GM23338 (cell line): Measurements from ENCODE around the gene DOCK2. TPM values are rescaled to one million over a fixed set of nuclear protein-coding genes. Genes with fewer than 3 reads are reported as not detected.

Source experiments
- ATAC-seq: fragments of 200-7000 bp; cut with Tn5 transposase; 3 replicates; pipeline ENCODE4 v1.9.1; 2020
- DNase-seq: peaks from one replicate; pipeline ENCODE4 v3.0.0-alpha.2; 2015; ENCODE audit warnings: low spot score
- H2AFZ ChIP-seq: fragments of 200-600 bp; sonication (generic); 2 replicates; pipeline ENCODE4 v1.8.0; 2016; ENCODE audit warnings: antibody characterized with exemption, mild to moderate bottlenecking, moderate library complexity
- H3F3A ChIP-seq: fragments of 200-600 bp; sonication (generic); replicated peaks from 2 replicates; pipeline ENCODE4 v1.8.0; 2017; ENCODE audit warnings: antibody characterized with exemption, mixed run types, low read depth
- H3K27ac ChIP-seq: fragments of 200-600 bp; sonication (generic); 2 replicates; pipeline ENCODE4 v1.6.1; 2016; ENCODE audit warnings: low read depth
- H3K27me3 ChIP-seq: fragments of 200-600 bp; sonication (generic); 2 replicates; pipeline ENCODE4 v1.8.0; 2016; ENCODE audit warnings: mild to moderate bottlenecking, mixed run types, moderate library complexity; ENCODE audit not compliant: insufficient read depth
- H3K36me3 ChIP-seq: fragments of 200-600 bp; sonication (generic); 2 replicates; pipeline ENCODE4 v1.8.0; 2016; ENCODE audit warnings: mild to moderate bottlenecking; ENCODE audit not compliant: insufficient read depth
- H3K4me1 ChIP-seq: fragments of 200-600 bp; sonication (generic); 2 replicates; pipeline ENCODE4 v1.8.0; 2016; ENCODE audit warnings: mild to moderate bottlenecking, moderate library complexity; ENCODE audit not compliant: insufficient read depth
- H3K4me2 ChIP-seq: fragments of 200-600 bp; sonication (generic); 2 replicates; pipeline ENCODE4 v1.7.1; 2017; ENCODE audit warnings: mixed run types
- H3K4me3 ChIP-seq: fragments of 200-600 bp; sonication (generic); 2 replicates; pipeline ENCODE4 v1.6.1; 2016; ENCODE audit warnings: mixed run types
- H3K79me2 ChIP-seq: fragments of 200-600 bp; sonication (generic); replicated peaks from 2 replicates; pipeline ENCODE4 v1.8.0; 2017; ENCODE audit warnings: mild to moderate bottlenecking; ENCODE audit not compliant: insufficient read depth
- H3K9me2 ChIP-seq: fragments of 200-600 bp; sonication (generic); 2 replicates; pipeline ENCODE4 v1.8.0; 2017; ENCODE audit not compliant: insufficient read depth
- H4K20me1 ChIP-seq: fragments of 200-600 bp; sonication (generic); replicated peaks from 2 replicates; pipeline ENCODE4 v1.8.0; 2017; ENCODE audit warnings: mild to moderate bottlenecking; ENCODE audit not compliant: insufficient read depth
- H3K27ac Mint-ChIP-seq: 2 replicates; pipeline ENCODE4 v1.8.0; 2020; ENCODE audit warnings: inconsistent platforms, mild to moderate bottlenecking, moderate library complexity, mixed read lengths
- H3K27me3 Mint-ChIP-seq: 3 replicates; pipeline ENCODE4 v1.8.0; 2022; ENCODE audit warnings: low read depth, mild to moderate bottlenecking, moderate library complexity, mixed read lengths, inconsistent platforms; ENCODE audit not compliant: insufficient read depth, poor library complexity
- H3K36me3 Mint-ChIP-seq: 3 replicates; pipeline ENCODE4 v1.8.0; 2021; ENCODE audit warnings: low read depth, mild to moderate bottlenecking, inconsistent platforms, moderate library complexity, mixed read lengths
- H3K4me1 Mint-ChIP-seq: 3 replicates; pipeline ENCODE4 v1.8.0; 2020; ENCODE audit warnings: mild to moderate bottlenecking, inconsistent platforms, mixed read lengths
- H3K4me3 Mint-ChIP-seq: 3 replicates; pipeline ENCODE4 v1.8.0; 2021; ENCODE audit warnings: moderate library complexity, mild to moderate bottlenecking, inconsistent platforms, mixed read lengths
- H3K9me3 Mint-ChIP-seq: 3 replicates; pipeline ENCODE4 v1.8.0; 2020; ENCODE audit warnings: moderate library complexity, mild to moderate bottlenecking, inconsistent platforms, mixed read lengths
- CREB1 ChIP-seq: fragments of 250-450 bp; sonication (Bioruptor Pico); IDR thresholded peaks from 2 replicates; pipeline ENCODE4 v1.5.0; 2020; ENCODE audit warnings: low read depth, mild to moderate bottlenecking, moderate library complexity
- CTCF ChIP-seq, 2 experiments: fragments of 200-600 bp in 1 of 2; sonication (generic) in 1 of 2; conservative IDR thresholded peaks; 2 replicates each; pipeline versions ENCODE4 v1.5.1 to v1.6.1; 2016 to 2017; ENCODE audit warnings: antibody characterized with exemption in 2 of 2, low read depth in 2 of 2, mild to moderate bottlenecking in 2 of 2, moderate library complexity in 1 of 2
- EZH2phosphoT487 ChIP-seq: fragments of 200-600 bp; sonication (generic); IDR thresholded peaks from one replicate; pipeline ENCODE4 v1.8.1; 2018; ENCODE audit warnings: antibody characterized with exemption; ENCODE audit not compliant: unreplicated experiment
- JUNB ChIP-seq: IDR thresholded peaks from one replicate; pipeline ENCODE4 v1.6.1; 2016; ENCODE audit warnings: antibody characterized with exemption; ENCODE audit not compliant: unreplicated experiment
- NANOG ChIP-seq: IDR thresholded peaks from 2 replicates; pipeline ENCODE4 v1.6.1; 2016; ENCODE audit warnings: antibody characterized with exemption, borderline replicate concordance
- POLR2AphosphoS5 ChIP-seq: IDR thresholded peaks from 2 replicates; pipeline ENCODE4 v1.6.1; 2016; ENCODE audit warnings: antibody characterized with exemption, low read depth
- REST ChIP-seq: IDR thresholded peaks from one replicate; pipeline ENCODE4 v1.6.1; 2018; ENCODE audit warnings: antibody characterized with exemption; ENCODE audit not compliant: unreplicated experiment
- STAT1 ChIP-seq: IDR thresholded peaks from one replicate; pipeline ENCODE4 v1.6.1; 2016; ENCODE audit warnings: antibody characterized with exemption; ENCODE audit not compliant: unreplicated experiment
- ZNF114 ChIP-seq: fragments of 250-450 bp; sonication (Bioruptor Pico); IDR thresholded peaks from 2 replicates; pipeline ENCODE4 v1.5.0; 2020; ENCODE audit warnings: mild to moderate bottlenecking, moderate library complexity
- ZNF331 ChIP-seq: fragments of 250-450 bp; sonication (Bioruptor Pico); IDR thresholded peaks from 2 replicates; pipeline ENCODE4 v1.5.0; 2020; ENCODE audit warnings: low read depth, mild to moderate bottlenecking, moderate library complexity
- polyA plus RNA-seq: library from polyadenylated mRNA; unstranded; fragments of >200 nt; fragmentation: Nextera tagmentation; extraction: Ambion mirVana; gene quantifications from 2 replicates; pipeline ENCODE4 v1.2.1, GENCODE V29; 2016
- total RNA-seq: library from RNA; depleted of rRNA; stranded (reverse); fragments of >200 nt; shearing (Covaris generic); gene quantifications from 2 replicates; pipeline ENCODE4 v1.2.3, GENCODE V29; 2014
- TF ChIP-seq, protein P1 (sequence below): fragments of 250-450 bp; sonication (Bioruptor Pico); IDR thresholded peaks from 2 replicates; pipeline ENCODE4 v1.5.0; 2020; ENCODE audit warnings: mild to moderate bottlenecking, moderate library complexity

Gene DOCK2
- total and polyA plus RNA-seq, 2 experiments from 2014 or later, result 3.7 to 9.4 TPM

DNA sequence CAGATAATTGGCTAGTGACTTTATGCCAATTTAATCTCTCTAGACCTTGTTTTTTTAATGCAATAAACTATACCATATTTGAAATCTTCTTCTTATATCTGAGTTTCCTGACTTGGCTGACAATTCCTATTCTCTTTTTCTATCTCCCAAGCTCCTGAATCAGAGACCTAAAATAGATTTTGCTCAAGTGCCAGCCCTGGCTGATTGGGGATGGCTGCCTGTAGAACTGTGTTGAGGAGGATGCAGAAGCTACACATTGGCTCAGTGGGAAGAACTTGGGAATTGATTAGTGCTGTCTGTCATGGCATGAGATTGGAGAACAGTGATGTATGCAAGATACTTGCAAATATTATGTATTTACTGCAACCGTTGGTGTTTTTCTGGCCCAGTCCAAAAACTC, 210.4 kb downstream of the DOCK2 start:
- Mint-ChIP-seq H3K36me3 (peaks cover 16% of the 10 kb centered on the region), H3K27ac (no peak overlapping the region), H3K9me3 (peaks cover 23% of the 10 kb centered on the region), H3K4me3 (no peak overlapping the region), H3K27me3 (no peaks in the 10 kb centered on the region), H3K4me1 (no peaks in the 10 kb centered on the region)
- H3K27me3 ChIP-seq, result no peaks in the 10 kb centered on the region
- H3K4me1 ChIP-seq, result no peaks in the 10 kb centered on the region
- no peaks in the 10 kb centered on the region for H3K36me3 ChIP-seq
- no peaks in the 10 kb centered on the region for H3F3A ChIP-seq
- H3K4me3 ChIP-seq, result no peak overlapping the region
- H3K4me2 ChIP-seq, result no peak overlapping the region
- no peaks in the 10 kb centered on the region for H4K20me1 ChIP-seq
- H3K79me2 ChIP-seq, result no peaks in the 10 kb centered on the region
- H3K27ac ChIP-seq, result no peak overlapping the region
- DNase-seq (no peak), ATAC-seq (no peak)
- TF ChIP-seq JUNB (no peak), STAT1 (no peak), CREB1 (CRISPR knock-in tag) (no peak), ZNF331 (no peak), ZNF114 (CRISPR knock-in tag) (no peak), NANOG (no peak), POLR2AphosphoS5 (no peak), EZH2phosphoT487 (no peak), CTCF (conservative IDR thresholded peaks at IDR 0.05; ENCODE audit: low read depth in 2 of 2) (no peak), REST (no peak)
- TF ChIP-seq, protein P1, sequence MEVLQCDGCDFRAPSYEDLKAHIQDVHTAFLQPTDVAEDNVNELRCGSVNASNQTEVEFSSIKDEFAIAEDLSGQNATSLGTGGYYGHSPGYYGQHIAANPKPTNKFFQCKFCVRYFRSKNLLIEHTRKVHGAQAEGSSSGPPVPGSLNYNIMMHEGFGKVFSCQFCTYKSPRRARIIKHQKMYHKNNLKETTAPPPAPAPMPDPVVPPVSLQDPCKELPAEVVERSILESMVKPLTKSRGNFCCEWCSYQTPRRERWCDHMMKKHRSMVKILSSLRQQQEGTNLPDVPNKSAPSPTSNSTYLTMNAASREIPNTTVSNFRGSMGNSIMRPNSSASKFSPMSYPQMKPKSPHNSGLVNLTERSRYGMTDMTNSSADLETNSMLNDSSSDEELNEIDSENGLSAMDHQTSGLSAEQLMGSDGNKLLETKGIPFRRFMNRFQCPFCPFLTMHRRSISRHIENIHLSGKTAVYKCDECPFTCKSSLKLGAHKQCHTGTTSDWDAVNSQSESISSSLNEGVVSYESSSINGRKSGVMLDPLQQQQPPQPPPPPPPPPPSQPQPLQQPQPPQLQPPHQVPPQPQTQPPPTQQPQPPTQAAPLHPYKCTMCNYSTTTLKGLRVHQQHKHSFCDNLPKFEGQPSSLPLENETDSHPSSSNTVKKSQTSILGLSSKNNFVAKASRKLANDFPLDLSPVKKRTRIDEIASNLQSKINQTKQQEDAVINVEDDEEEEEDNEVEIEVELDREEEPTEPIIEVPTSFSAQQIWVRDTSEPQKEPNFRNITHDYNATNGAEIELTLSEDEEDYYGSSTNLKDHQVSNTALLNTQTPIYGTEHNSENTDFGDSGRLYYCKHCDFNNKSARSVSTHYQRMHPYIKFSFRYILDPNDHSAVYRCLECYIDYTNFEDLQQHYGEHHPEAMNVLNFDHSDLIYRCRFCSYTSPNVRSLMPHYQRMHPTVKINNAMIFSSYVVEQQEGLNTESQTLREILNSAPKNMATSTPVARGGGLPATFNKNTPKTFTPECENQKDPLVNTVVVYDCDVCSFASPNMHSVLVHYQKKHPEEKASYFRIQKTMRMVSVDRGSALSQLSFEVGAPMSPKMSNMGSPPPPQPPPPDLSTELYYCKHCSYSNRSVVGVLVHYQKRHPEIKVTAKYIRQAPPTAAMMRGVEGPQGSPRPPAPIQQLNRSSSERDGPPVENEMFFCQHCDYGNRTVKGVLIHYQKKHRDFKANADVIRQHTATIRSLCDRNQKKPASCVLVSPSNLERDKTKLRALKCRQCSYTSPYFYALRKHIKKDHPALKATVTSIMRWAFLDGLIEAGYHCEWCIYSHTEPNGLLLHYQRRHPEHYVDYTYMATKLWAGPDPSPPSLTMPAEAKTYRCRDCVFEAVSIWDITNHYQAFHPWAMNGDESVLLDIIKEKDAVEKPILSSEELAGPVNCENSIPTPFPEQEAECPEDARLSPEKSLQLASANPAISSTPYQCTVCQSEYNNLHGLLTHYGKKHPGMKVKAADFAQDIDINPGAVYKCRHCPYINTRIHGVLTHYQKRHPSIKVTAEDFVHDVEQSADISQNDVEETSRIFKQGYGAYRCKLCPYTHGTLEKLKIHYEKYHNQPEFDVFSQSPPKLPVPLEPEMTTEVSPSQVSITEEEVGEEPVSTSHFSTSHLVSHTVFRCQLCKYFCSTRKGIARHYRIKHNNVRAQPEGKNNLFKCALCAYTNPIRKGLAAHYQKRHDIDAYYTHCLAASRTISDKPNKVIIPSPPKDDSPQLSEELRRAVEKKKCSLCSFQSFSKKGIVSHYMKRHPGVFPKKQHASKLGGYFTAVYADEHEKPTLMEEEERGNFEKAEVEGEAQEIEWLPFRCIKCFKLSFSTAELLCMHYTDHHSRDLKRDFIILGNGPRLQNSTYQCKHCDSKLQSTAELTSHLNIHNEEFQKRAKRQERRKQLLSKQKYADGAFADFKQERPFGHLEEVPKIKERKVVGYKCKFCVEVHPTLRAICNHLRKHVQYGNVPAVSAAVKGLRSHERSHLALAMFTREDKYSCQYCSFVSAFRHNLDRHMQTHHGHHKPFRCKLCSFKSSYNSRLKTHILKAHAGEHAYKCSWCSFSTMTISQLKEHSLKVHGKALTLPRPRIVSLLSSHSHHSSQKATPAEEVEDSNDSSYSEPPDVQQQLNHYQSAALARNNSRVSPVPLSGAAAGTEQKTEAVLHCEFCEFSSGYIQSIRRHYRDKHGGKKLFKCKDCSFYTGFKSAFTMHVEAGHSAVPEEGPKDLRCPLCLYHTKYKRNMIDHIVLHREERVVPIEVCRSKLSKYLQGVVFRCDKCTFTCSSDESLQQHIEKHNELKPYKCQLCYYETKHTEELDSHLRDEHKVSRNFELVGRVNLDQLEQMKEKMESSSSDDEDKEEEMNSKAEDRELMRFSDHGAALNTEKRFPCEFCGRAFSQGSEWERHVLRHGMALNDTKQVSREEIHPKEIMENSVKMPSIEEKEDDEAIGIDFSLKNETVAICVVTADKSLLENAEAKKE (CRISPR knock-in tag), result no peak
- H3K9me2 ChIP-seq, result no peaks in the 10 kb centered on the region
- no peak overlapping the region for H2AFZ ChIP-seq
